WTC11 (cell line): ENCODE data around the gene GIT1. TPM values are rescaled to one million over a fixed set of nuclear protein-coding genes. Genes with fewer than 3 reads are reported as not detected.

Source experiments
- ATAC-seq: fragments of 200-7000 bp; cut with Tn5 transposase; 2 replicates; pipeline ENCODE4 v1.10.0; 2021; ENCODE audit warnings: mild to moderate bottlenecking, moderate library complexity
- CTCF ChIA-PET: fragments of 300-600 bp; sonication (Branson Sonifier 250); formaldehyde crosslinking; loops from one replicate; lab custom pipeline; 2021; ENCODE audit warnings: antibody characterized with exemption; lab: Charles Lee
- POLR2A ChIA-PET: fragments of 350-600 bp; sonication (Branson Sonifier 250); formaldehyde crosslinking; loops from one replicate; lab custom pipeline; 2021; ENCODE audit warnings: antibody characterized with exemption; lab: Charles Lee
- DNase-seq: peaks from one replicate; pipeline ENCODE4 v3.0.0; 2021; ENCODE audit warnings: low spot score
- H3K27ac Mint-ChIP-seq: 2 replicates; pipeline ENCODE4 v1.8.0; 2021; ENCODE audit warnings: mixed read lengths
- H3K27me3 Mint-ChIP-seq: 2 replicates; pipeline ENCODE4 v1.8.0; 2021; ENCODE audit warnings: low read depth, mild to moderate bottlenecking, moderate library complexity, mixed read lengths
- H3K36me3 Mint-ChIP-seq: 2 replicates; pipeline ENCODE4 v1.8.0; 2021; ENCODE audit warnings: mixed read lengths
- H3K4me1 Mint-ChIP-seq: 2 replicates; pipeline ENCODE4 v1.8.0; 2022; ENCODE audit warnings: mixed read lengths
- H3K4me3 Mint-ChIP-seq: 2 replicates; pipeline ENCODE4 v1.8.0; 2021; ENCODE audit warnings: mild to moderate bottlenecking, moderate library complexity, mixed read lengths
- H3K9me3 Mint-ChIP-seq: 2 replicates; pipeline ENCODE4 v1.8.0; 2021; ENCODE audit warnings: mixed read lengths
- ATF3 ChIP-seq: sonication (generic); formaldehyde crosslinking; conservative IDR thresholded peaks from 2 replicates; pipeline ENCODE4 v1.8.1; 2022; ENCODE audit warnings: mild to moderate bottlenecking, missing genetic modification reagents
- ELF4 ChIP-seq: sonication (generic); formaldehyde crosslinking; IDR thresholded peaks from 2 replicates; pipeline ENCODE4 v1.8.1; 2022; ENCODE audit warnings: low read depth, mild to moderate bottlenecking, moderate library complexity, missing genetic modification reagents
- ETV6 ChIP-seq: sonication (generic); formaldehyde crosslinking; IDR thresholded peaks from 2 replicates; pipeline ENCODE4 v1.8.1; 2022; ENCODE audit warnings: mild to moderate bottlenecking, missing genetic modification reagents
- FOXK1 ChIP-seq: sonication (generic); formaldehyde crosslinking; IDR thresholded peaks from 2 replicates; pipeline ENCODE4 v1.8.0; 2022; ENCODE audit warnings: mild to moderate bottlenecking, moderate library complexity, missing genetic modification reagents
- FOXP1 ChIP-seq: sonication (generic); formaldehyde crosslinking; IDR thresholded peaks from 2 replicates; pipeline ENCODE4 v1.8.0; 2022; ENCODE audit warnings: missing genetic modification reagents, mild to moderate bottlenecking, moderate library complexity, borderline replicate concordance
- GABPB1 ChIP-seq: sonication (generic); formaldehyde crosslinking; IDR thresholded peaks from 2 replicates; pipeline ENCODE4 v1.8.1; 2023; ENCODE audit warnings: mild to moderate bottlenecking, missing genetic modification reagents
- NFYB ChIP-seq: sonication (generic); formaldehyde crosslinking; conservative IDR thresholded peaks from 2 replicates; pipeline ENCODE4 v1.8.0; 2022; ENCODE audit warnings: low read depth, missing genetic modification reagents
- RORB ChIP-seq: fragments of 250-450 bp; sonication (Bioruptor Pico); IDR thresholded peaks from 2 replicates; pipeline ENCODE4 v1.9.0; 2021; ENCODE audit warnings: mild to moderate bottlenecking
- SP1 ChIP-seq: sonication (generic); formaldehyde crosslinking; conservative IDR thresholded peaks from 2 replicates; pipeline ENCODE4 v1.8.1; 2022; ENCODE audit warnings: missing genetic modification reagents
- USF1 ChIP-seq: sonication (generic); formaldehyde crosslinking; IDR thresholded peaks from 2 replicates; pipeline ENCODE4 v1.8.0; 2022; ENCODE audit warnings: mild to moderate bottlenecking, missing genetic modification reagents
- ZBTB21 ChIP-seq: sonication (generic); formaldehyde crosslinking; IDR thresholded peaks from 2 replicates; pipeline ENCODE4 v1.8.1; 2023; ENCODE audit warnings: mild to moderate bottlenecking, missing genetic modification reagents, borderline replicate concordance
- ZBTB43 ChIP-seq: sonication (generic); formaldehyde crosslinking; IDR thresholded peaks from 2 replicates; pipeline ENCODE4 v1.8.1; 2023; ENCODE audit warnings: mild to moderate bottlenecking, missing genetic modification reagents
- ZNF232 ChIP-seq: sonication (generic); formaldehyde crosslinking; IDR thresholded peaks from 2 replicates; pipeline ENCODE4 v1.8.0; 2022; ENCODE audit warnings: mild to moderate bottlenecking, missing genetic modification reagents
- ZNF281 ChIP-seq: sonication (generic); formaldehyde crosslinking; IDR thresholded peaks from 2 replicates; pipeline ENCODE4 v1.8.0; 2023; ENCODE audit warnings: mild to moderate bottlenecking, missing genetic modification reagents
- ZNF416 ChIP-seq: fragments of 250-450 bp; sonication (Bioruptor Pico); IDR thresholded peaks from 2 replicates; pipeline ENCODE4 v1.9.0; 2021; ENCODE audit warnings: mild to moderate bottlenecking, inconsistent platforms
- ZNF512 ChIP-seq: sonication (generic); formaldehyde crosslinking; IDR thresholded peaks from 2 replicates; pipeline ENCODE4 v1.8.1; 2022; ENCODE audit warnings: missing genetic modification reagents, borderline replicate concordance
- total RNA-seq: library from RNA; stranded (reverse); gene quantifications from 3 replicates; pipeline ENCODE4 v1.2.3, GENCODE V29; 2021

The GIT1 gene
- total RNA-seq, 1 experiment from 2014 or later = 66.9 TPM

GRCh38 chr17:29590411-29591145, 1.1 kb upstream of the GIT1 start:
- H3K4me1 Mint-ChIP-seq = peaks cover 48% of the 10 kb centered on the region
- no peak for TF ChIP-seq RORB (CRISPR knock-in tag)
- 0 out of 2 replicates have a peak, but pooled peaks have one; percentile 7 for TF ChIP-seq ZBTB43 (CRISPR knock-in tag)
- H3K9me3 Mint-ChIP-seq = no peaks in the 10 kb centered on the region
- peak overlapping the region; percentile 87 for H3K4me3 Mint-ChIP-seq
- no peak overlapping the region for H3K27ac Mint-ChIP-seq
- H3K36me3 Mint-ChIP-seq = no peaks in the 10 kb centered on the region
- ChIA-PET POLR2A (interaction anchor here (0.6 to 3.1 kb wide), 4 partner anchors 9 to 101 kb away, joined by 3 to 12 read pairs (median 8); no protein-coding TSS in a partner anchor), CTCF (interaction anchor here (0.5 to 4.7 kb wide), 15 partner anchors 10 to 467 kb away, joined by 3 to 272 read pairs (median 10); partner anchors contain the start of genes ABHD15, NUFIP2 and TP53I13)
- peaks cover 4% of the 10 kb centered on the region; the same call in 1 of the 2 replicates for H3K27me3 Mint-ChIP-seq
- ATAC-seq = no peak
- peak; percentile 44 for DNase-seq

- Mint-ChIP-seq H3K27me3 (peaks cover 4% of the 10 kb centered on the region; the same call in 1 of the 2 replicates), H3K9me3 (no peaks in the 10 kb centered on the region), H3K4me1 (peaks cover 56% of the 10 kb centered on the region), H3K27ac (no peak overlapping the region), H3K4me3 (peak overlapping the region; percentile 79), H3K36me3 (no peaks in the 10 kb centered on the region)
- POLR2A ChIA-PET = no interaction called here
- no peak for ATAC-seq
- no peak for DNase-seq
- TF ChIP-seq FOXK1 (0 out of 2 replicates have a peak, but pooled peaks have one; percentile 20), ETV6 (CRISPR knock-in tag) (0 out of 2 replicates have a peak, but pooled peaks have one; percentile 40), ZNF281 (CRISPR knock-in tag) (no peak), SP1 (no peak), GABPB1 (CRISPR knock-in tag) (no peak)
- CTCF ChIA-PET = interaction anchor here (0.8 to 1.9 kb wide), 11 partner anchors 9 to 443 kb away, joined by 3 to 25 read pairs (median 4); partner anchors contain the start of genes ABHD15 and TP53I13
Observed at GRCh38 chr17:29588562-29589411, 661 bp downstream of the GIT1 start.

- POLR2A ChIA-PET = no interaction called here
- H3K4me1 Mint-ChIP-seq = peaks cover 57% of the 10 kb centered on the region
- peaks cover 4% of the 10 kb centered on the region; the same call in 1 of the 2 replicates for H3K27me3 Mint-ChIP-seq
- CTCF ChIA-PET = interaction anchor here (0.6 to 1.9 kb wide), 12 partner anchors 9 to 443 kb away, joined by 3 to 25 read pairs (median 4); partner anchors contain the start of genes ABHD15 and TP53I13
- TF ChIP-seq FOXP1 (CRISPR knock-in tag) = no peak
- TF ChIP-seq ETV6 (CRISPR knock-in tag) = no peak
- TF ChIP-seq, all 79 proteins: peak for 0
- ATAC-seq (no peak), DNase-seq (no peak)
- Mint-ChIP-seq H3K9me3 (no peaks in the 10 kb centered on the region), H3K4me3 (peak overlapping the region; percentile 79), H3K36me3 (peaks cover 7% of the 10 kb centered on the region; the same call in 1 of the 2 replicates), H3K27ac (no peak overlapping the region)
Observed at GRCh38 chr17:29588017-29588561, 1.4 kb downstream of the GIT1 start.

- ATAC-seq = no peak
- TF ChIP-seq USF1 (CRISPR knock-in tag) = no peak
- TF ChIP-seq ZBTB21 = no peak
- no peak for TF ChIP-seq ATF3 (CRISPR knock-in tag)
- no peak for TF ChIP-seq ZBTB43 (CRISPR knock-in tag)
- no peak for TF ChIP-seq ZNF232 (CRISPR knock-in tag)
- no peak for TF ChIP-seq ZNF512 (CRISPR knock-in tag)
- TF ChIP-seq ZNF416 (CRISPR knock-in tag) = no peak
- TF ChIP-seq ELF4 = no peak
- no peak for TF ChIP-seq NFYB (CRISPR knock-in tag)
- TF ChIP-seq, all 79 proteins: peak for 0
- Mint-ChIP-seq H3K9me3 (no peaks in the 10 kb centered on the region), H3K4me1 (peaks cover 55% of the 10 kb centered on the region), H3K27me3 (peaks cover 4% of the 10 kb centered on the region; the same call in 1 of the 2 replicates), H3K4me3 (peak overlapping the region; percentile 79; the same call in 1 of the 2 replicates), H3K27ac (no peak overlapping the region), H3K36me3 (peaks cover 11% of the 10 kb centered on the region; the same call in 1 of the 2 replicates)
- DNase-seq = no peak
- POLR2A ChIA-PET = no interaction called here
- CTCF ChIA-PET = interaction anchor here (0.6 to 1.9 kb wide), 9 partner anchors 10 to 442 kb away, joined by 3 to 25 read pairs (median 5); partner anchors contain the start of genes ABHD15 and TP53I13
Observed at GRCh38 chr17:29587591-29587990, 1.9 kb downstream of the GIT1 start.
